Raji (cell line): ENCODE data around the gene FTO.

ENCODE experiments used
- POLR2A ChIP-seq: IDR thresholded peaks from 2 replicates; pipeline ENCODE4 v1.6.1; 2011; ENCODE audit warnings: low read depth, low read length, control low read depth; ENCODE audit not compliant: insufficient read depth

Gene FTO

DNA sequence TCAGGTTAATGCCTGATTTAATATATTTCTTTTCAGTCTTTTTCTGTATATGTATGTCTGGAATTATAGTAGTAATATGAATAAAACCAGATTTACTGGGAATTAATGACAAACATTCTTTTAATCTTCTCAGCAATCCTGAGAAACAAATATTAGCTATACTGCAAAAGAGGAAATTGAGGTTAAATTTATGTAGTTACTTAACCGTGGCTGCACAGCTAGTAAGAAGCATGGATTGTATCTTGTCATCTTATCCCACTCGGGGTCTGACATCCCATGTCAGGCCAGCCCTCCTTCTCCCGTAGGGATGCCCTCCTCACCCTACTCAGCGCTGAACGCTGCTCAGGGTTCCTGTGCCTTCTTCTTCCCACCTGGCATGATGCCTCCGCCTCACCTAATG, 143.0 kb downstream of the FTO start:
- no peak for TF ChIP-seq POLR2A

DNA sequence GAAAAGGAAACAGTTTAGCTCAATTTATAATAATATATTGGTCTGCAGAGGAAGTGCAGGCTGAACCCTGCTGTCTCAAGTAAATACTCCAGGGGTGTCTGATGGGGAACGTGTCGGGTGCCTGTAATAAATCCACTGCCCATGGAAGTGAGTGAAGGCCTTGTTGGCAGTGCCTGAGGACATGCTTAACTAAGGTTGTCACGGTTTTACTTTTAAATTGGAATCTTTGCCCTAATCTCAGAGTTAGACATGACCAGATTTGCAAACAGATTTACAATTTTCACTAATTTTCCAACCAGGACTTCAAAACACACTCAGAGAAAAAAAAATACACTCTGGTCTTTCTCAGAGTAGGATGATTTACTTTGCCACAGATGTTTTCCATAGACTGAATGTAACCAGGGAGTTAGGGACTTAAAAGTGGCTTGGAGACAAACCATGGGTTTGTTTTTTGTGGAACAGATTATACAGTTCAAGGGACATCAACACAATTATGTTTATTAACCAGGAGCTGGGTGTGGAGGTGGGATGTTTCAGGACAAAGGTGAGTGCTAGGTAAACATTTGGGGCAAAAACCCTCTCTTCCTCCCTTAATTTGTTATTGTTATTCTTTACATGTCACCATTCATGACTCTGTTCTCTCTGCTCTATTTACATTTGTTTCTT, 144.5 kb downstream of the FTO start:
- TF ChIP-seq POLR2A, result no peak

DNA sequence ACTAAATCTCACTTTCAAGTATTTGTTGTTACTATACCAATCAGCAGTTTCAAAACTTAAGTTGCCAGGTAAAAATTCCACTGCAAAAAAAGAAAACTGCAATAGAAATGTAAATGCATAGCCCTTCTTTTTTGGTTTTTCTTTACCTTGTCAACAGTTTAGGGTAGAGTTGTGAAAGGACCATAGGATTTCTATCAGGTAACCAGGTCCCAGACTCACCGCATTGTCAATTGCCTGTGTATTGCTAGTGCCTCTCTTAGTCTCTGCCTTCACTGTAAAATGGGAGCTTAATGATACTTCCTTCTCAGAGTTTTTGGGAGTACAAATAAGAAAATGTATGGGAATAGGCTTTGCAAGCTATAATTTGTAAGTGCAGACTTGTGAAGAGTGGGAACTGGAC, 145.0 kb downstream of the FTO start:
- no peak for TF ChIP-seq POLR2A

DNA sequence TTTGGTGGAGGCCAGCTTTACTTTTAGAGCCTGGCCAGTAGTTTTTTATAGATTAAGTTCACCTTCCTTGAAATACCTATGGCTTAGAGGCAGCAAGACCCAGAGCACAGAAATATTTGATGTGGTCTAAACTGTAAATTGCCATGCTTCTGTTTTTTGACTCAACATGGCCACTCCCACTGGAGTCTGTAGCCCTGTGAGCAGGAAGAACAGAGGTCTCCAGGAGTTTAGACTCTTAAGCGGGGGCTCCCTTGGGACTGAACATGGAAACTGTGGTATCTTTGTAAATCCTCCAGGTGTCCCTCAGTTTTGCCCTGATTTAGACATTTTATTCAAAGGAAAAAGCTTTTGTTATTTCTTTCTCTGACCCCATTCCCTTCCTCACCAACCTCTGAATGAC, 145.6 kb downstream of the FTO start:
- no peak for TF ChIP-seq POLR2A

GRCh38 chr16:53849994-53850393, 146.0 kb downstream of the FTO start:
- no peak for TF ChIP-seq POLR2A

DNA sequence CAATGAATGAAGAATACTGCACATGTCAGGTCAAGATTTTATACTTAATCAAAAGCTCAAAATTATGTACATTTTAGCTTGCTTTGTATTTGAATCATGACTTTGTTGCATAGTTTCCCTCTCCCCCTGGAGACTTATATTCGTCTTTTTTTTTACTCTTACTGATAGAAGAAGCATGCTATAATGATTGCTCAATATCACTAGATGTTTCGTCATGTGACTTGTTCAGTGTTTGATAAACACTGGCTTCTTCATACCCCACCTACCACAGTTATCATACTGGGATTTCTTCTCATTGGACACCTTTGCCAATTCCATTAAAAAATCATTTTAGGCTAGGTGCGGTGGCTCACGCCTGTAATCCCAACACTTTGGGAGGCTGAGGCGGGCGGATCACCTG, 148.7 kb downstream of the FTO start:
- no peak for TF ChIP-seq POLR2A

DNA sequence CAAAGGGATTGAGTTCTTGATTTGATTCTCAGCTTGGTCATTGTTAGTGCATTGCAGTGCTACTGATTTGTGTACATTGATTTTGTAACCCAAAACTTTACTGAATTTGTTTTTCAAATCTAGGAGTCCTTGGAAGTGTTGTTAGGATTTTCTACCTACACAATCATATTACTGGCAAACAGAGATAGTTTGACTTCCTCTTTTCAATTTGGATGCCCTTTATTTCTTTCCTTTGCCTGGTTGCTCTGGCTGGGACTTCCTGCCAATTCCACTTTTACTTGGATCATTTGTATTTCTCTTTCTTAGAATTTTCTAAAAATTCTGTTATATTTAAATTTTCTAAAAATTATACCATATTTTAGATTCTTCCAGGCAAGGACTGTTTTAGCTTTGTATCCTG, 151.1 kb downstream of the FTO start:
- TF ChIP-seq POLR2A, result no peak

GRCh38 chr16:53855511-53855910, 151.6 kb downstream of the FTO start:
- no peak for TF ChIP-seq POLR2A

GRCh38 chr16:53859995-53860540, 156.1 kb downstream of the FTO start:
- TF ChIP-seq POLR2A, result no peak

GRCh38 chr16:53863861-53864260, 159.9 kb downstream of the FTO start:
- TF ChIP-seq POLR2A, result no peak

- no peak for TF ChIP-seq POLR2A
These were observed 161.0 kb downstream of the FTO start for GRCh38 chr16:53864819-53865493.

GRCh38 chr16:53865494-53865863, 161.5 kb downstream of the FTO start:
- no peak for TF ChIP-seq POLR2A

DNA sequence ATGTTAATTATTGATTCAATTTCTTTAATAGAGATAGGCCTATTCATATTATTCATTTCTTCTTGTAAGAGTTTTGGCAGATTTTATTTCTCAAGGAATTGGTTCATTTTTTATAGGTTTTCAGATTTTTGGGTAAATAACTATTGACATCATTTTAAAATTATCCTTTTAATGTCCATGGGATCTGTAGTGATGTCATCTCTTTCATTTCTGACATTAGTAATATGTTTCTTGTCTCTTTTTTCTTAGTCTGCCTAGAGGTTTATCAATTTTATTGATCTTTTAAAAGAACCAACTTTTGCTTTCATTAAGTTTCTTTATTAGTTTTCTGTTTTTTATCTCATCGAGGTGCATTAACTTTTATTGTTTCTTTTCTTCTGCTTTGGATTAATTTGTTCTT, 162.6 kb downstream of the FTO start:
- TF ChIP-seq POLR2A, result no peak

DNA sequence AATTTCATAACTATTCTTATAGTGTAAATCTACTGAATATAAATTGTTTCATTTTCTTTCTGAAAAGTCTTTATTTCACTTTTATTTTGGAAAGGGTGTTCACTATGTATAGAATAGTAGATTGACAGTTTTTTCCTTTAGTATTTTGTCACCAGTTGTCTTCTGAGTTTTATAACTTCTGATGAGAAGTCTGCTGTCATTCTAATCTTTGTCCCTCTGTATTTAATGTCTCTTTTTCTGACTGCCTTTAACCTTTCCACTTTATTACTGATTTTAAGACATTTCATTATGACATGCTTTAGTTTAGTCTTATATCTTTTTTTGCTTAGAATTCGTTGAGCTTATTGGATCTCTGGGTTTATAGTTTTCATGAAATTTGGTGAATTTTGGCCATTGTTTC, 166.9 kb downstream of the FTO start:
- TF ChIP-seq POLR2A, result no peak

- TF ChIP-seq POLR2A, result no peak
These were observed 168.6 kb downstream of the FTO start for GRCh38 chr16:53872248-53873221.
